IMR-90 (cell line): ENCODE data around the gene SECISBP2. TPM values are rescaled to one million over a fixed set of nuclear protein-coding genes. Genes with fewer than 3 reads are reported as not detected.

Experiments
- ATAC-seq: fragments of 200-7000 bp; cut with Tn5 transposase; 2 replicates; pipeline ENCODE4 v1.9.1; 2020; ENCODE audit warnings: low read depth, mild to moderate bottlenecking, moderate library complexity
- BruUV-seq: library from RNA; stranded (reverse); fragments of 400-500 nt; replicated peaks from 2 replicates; lab custom pipeline; 2021; lab: Mats Ljungman, UMichigan
- CTCF ChIA-PET: fragments of 300-600 bp; formaldehyde crosslinking; extraction: SDS; loops from one replicate; lab custom pipeline; 2021; ENCODE audit warnings: antibody characterized with exemption; lab: Yijun Ruan, JAX
- POLR2A ChIA-PET: fragments of 300-600 bp; sonication (Branson Sonifier 250); formaldehyde crosslinking; loops from one replicate; lab custom pipeline; 2022; ENCODE audit warnings: antibody characterized with exemption; ENCODE audit not compliant: unreplicated experiment; lab: Charles Lee
- DNase-seq: peaks from one replicate; pipeline ENCODE4 v3.0.0; 2013
- H2AFZ ChIP-seq: replicated peaks from 2 replicates; pipeline ENCODE3; 2013; ENCODE audit warnings: low read length, mild to moderate bottlenecking; ENCODE audit not compliant: poor library complexity
- H2AK5ac ChIP-seq: 2 replicates; pipeline ENCODE4 v1.6.1; 2013; ENCODE audit warnings: low read depth, low read length, inconsistent platforms
- H2AK9ac ChIP-seq: replicated peaks from 2 replicates; pipeline ENCODE3; 2013; ENCODE audit warnings: mild to moderate bottlenecking, low read depth, low read length, moderate library complexity; ENCODE audit not compliant: poor library complexity
- H2BK120ac ChIP-seq: 2 replicates; pipeline ENCODE4 v1.6.1; 2013; ENCODE audit warnings: low read depth, low read length, inconsistent platforms
- H2BK15ac ChIP-seq: 3 replicates; pipeline ENCODE4 v1.6.1; 2013; ENCODE audit warnings: low read depth, low read length, inconsistent platforms
- H2BK20ac ChIP-seq: 2 replicates; pipeline ENCODE4 v1.6.1; 2013; ENCODE audit warnings: low read depth, mild to moderate bottlenecking, inconsistent platforms, low read length, moderate library complexity
- H2BK5ac ChIP-seq: 2 replicates; pipeline ENCODE4 v1.6.1; 2013; ENCODE audit warnings: mild to moderate bottlenecking, low read depth, low read length, inconsistent platforms; ENCODE audit not compliant: poor library complexity, severe bottlenecking
- H3K14ac ChIP-seq: replicated peaks from 2 replicates; pipeline ENCODE4 v1.6.1; 2013; ENCODE audit warnings: low read depth, low read length, inconsistent platforms
- H3K18ac ChIP-seq: 2 replicates; pipeline ENCODE4 v1.6.1; 2013; ENCODE audit warnings: low read depth, low read length, control low read depth
- H3K23ac ChIP-seq: 2 replicates; pipeline ENCODE4 v1.6.1; 2013; ENCODE audit warnings: low read depth, low read length, inconsistent platforms
- H3K27ac ChIP-seq: 2 replicates; pipeline ENCODE4 v1.5.1; 2013; ENCODE audit warnings: mild to moderate bottlenecking, control low read depth, low read length; ENCODE audit not compliant: insufficient read depth
- H3K27me3 ChIP-seq: 2 replicates; pipeline ENCODE4 v1.6.1; 2013; ENCODE audit warnings: low read length; ENCODE audit not compliant: control insufficient read depth, insufficient read depth
- H3K36me3 ChIP-seq: 2 replicates; pipeline ENCODE4 v1.6.1; 2013; ENCODE audit warnings: low read length, mixed read lengths; ENCODE audit not compliant: control insufficient read depth, insufficient read depth
- H3K4ac ChIP-seq: 2 replicates; pipeline ENCODE4 v1.6.1; 2013; ENCODE audit warnings: low read depth, low read length, inconsistent platforms
- H3K4me1 ChIP-seq: 2 replicates; pipeline ENCODE4 v1.6.1; 2013; ENCODE audit warnings: low read length, mixed read lengths; ENCODE audit not compliant: control insufficient read depth, insufficient read depth
- H3K4me2 ChIP-seq: 2 replicates; pipeline ENCODE4 v1.6.1; 2013; ENCODE audit warnings: low read depth, mild to moderate bottlenecking, control low read depth, low read length, moderate library complexity
- H3K4me3 ChIP-seq: 2 replicates; pipeline ENCODE4 v1.5.1; 2013; ENCODE audit warnings: low read depth, mild to moderate bottlenecking, control low read depth, low read length, moderate library complexity; ENCODE audit not compliant: insufficient read depth
- H3K56ac ChIP-seq: 2 replicates; pipeline ENCODE4 v1.6.1; 2013; ENCODE audit warnings: low read length, inconsistent platforms; ENCODE audit not compliant: insufficient read depth; ENCODE audit errors: extremely low read depth
- H3K79me1 ChIP-seq, 2 experiments: 2 replicates each; pipeline ENCODE4 v1.6.1; 2013; ENCODE audit warnings: low read length in 2 of 2, inconsistent platforms in 1 of 2, low read depth in 1 of 2
- H3K9ac ChIP-seq: 2 replicates; pipeline ENCODE4 v1.6.1; 2013; ENCODE audit warnings: low read depth, low read length, control low read depth
- H3K9me1 ChIP-seq: 2 replicates; pipeline ENCODE4 v1.6.1; 2013; ENCODE audit warnings: low read length, inconsistent platforms; ENCODE audit not compliant: insufficient read depth
- H3K9me3 ChIP-seq: 2 replicates; pipeline ENCODE4 v1.6.1; 2013; ENCODE audit warnings: low read length; ENCODE audit not compliant: control insufficient read depth, insufficient read depth
- H4K20me1 ChIP-seq: 2 replicates; pipeline ENCODE4 v1.6.1; 2013; ENCODE audit warnings: low read length, inconsistent platforms; ENCODE audit not compliant: insufficient read depth
- H4K5ac ChIP-seq: 2 replicates; pipeline ENCODE4 v1.6.1; 2013; ENCODE audit warnings: mild to moderate bottlenecking, low read depth, low read length, control low read depth
- H4K8ac ChIP-seq, 2 experiments: 2 replicates each; pipeline ENCODE4 v1.6.1; 2013; ENCODE audit warnings: low read depth in 2 of 2, low read length in 2 of 2, control low read depth in 1 of 2, inconsistent platforms in 1 of 2
- H4K91ac ChIP-seq: 2 replicates; pipeline ENCODE4 v1.6.1; 2013; ENCODE audit warnings: low read depth, low read length, inconsistent platforms; ENCODE audit not compliant: insufficient read depth
- BHLHE40 ChIP-seq: fragments of 150-350 bp; IDR thresholded peaks from 2 replicates; pipeline ENCODE4 v1.6.1; 2016; ENCODE audit warnings: mild to moderate bottlenecking, low read depth, low read length
- CEBPB ChIP-seq: IDR thresholded peaks from 2 replicates; pipeline ENCODE4 v1.6.1; 2012; ENCODE audit warnings: low read depth, low read length, improper control_type of control experiment
- CHD1 ChIP-seq: IDR thresholded peaks from 2 replicates; pipeline ENCODE4 v1.6.1; 2012; ENCODE audit warnings: low read depth, low read length, improper control_type of control experiment
- FOS ChIP-seq: fragments of 150-350 bp; IDR thresholded peaks from 2 replicates; pipeline ENCODE4 v1.6.1; 2016; ENCODE audit warnings: low read depth, low read length
- MAFK ChIP-seq: IDR thresholded peaks from 2 replicates; pipeline ENCODE4 v1.6.1; 2012; ENCODE audit warnings: low read depth, low read length, improper control_type of control experiment
- MXI1 ChIP-seq: IDR thresholded peaks from 2 replicates; pipeline ENCODE4 v1.6.1; 2012; ENCODE audit warnings: low read depth, mild to moderate bottlenecking, low read length, moderate library complexity, borderline replicate concordance
- NFE2L2 ChIP-seq: fragments of 150-350 bp; IDR thresholded peaks from 2 replicates; pipeline ENCODE4 v1.6.1; 2016; ENCODE audit warnings: low read depth, mild to moderate bottlenecking, low read length
- POLR2A ChIP-seq: IDR thresholded peaks from 2 replicates; pipeline ENCODE4 v1.6.1; 2012; ENCODE audit warnings: mild to moderate bottlenecking, low read depth, low read length
- RAD21 ChIP-seq: IDR thresholded peaks from 2 replicates; pipeline ENCODE4 v1.6.1; 2012; ENCODE audit warnings: low read length, improper control_type of control experiment
- RCOR1 ChIP-seq: IDR thresholded peaks from 2 replicates; pipeline ENCODE4 v1.6.1; 2012; ENCODE audit warnings: mild to moderate bottlenecking, low read length, improper control_type of control experiment; ENCODE audit not compliant: insufficient replicate concordance
- RFX5 ChIP-seq: IDR thresholded peaks from 2 replicates; pipeline ENCODE4 v1.8.0; 2012; ENCODE audit warnings: low read depth, mild to moderate bottlenecking, low read length, moderate library complexity
- SMC3 ChIP-seq: fragments of 150-350 bp; IDR thresholded peaks from 2 replicates; pipeline ENCODE4 v1.6.1; 2016; ENCODE audit warnings: low read depth, mild to moderate bottlenecking, antibody characterized with exemption, low read length, moderate library complexity
- USF2 ChIP-seq: fragments of 150-350 bp; IDR thresholded peaks from 2 replicates; pipeline ENCODE4 v1.6.1; 2017; ENCODE audit warnings: mild to moderate bottlenecking, antibody characterized with exemption, low read length, low read depth
- WGBS, 2 experiments: methylation state at CpG; one replicate each; pipeline versions ENCODE4 v1.1.5 to v1.1.7; 2013; ENCODE audit warnings: missing lambda C conversion rate in 2 of 2; ENCODE audit not compliant: insufficient read length in 1 of 2; ENCODE audit errors: extremely low coverage in 2 of 2; 5-methylcytosine and 5-hydroxymethylcytosine counted together
- dilution Hi-C: fragments of 300-500 bp; cut with HindIII; formaldehyde crosslinking; loops from one replicate; pipeline ENCODE4 v1.14.3; 2018; ENCODE audit warnings: low sequenced_read_pairs; ENCODE audit not compliant: unreplicated experiment
- in situ Hi-C: fragments of 300-500 bp; cut with MboI; formaldehyde crosslinking; loops from 3 replicates; pipeline ENCODE4 v1.14.3; 2019; ENCODE audit warnings: low sequenced_read_pairs, inconsistent platforms, mixed read lengths
- intact Hi-C: fragments of 100-400 bp; cut with micrococcal nuclease; formaldehyde crosslinking; loops from 2 replicates; pipeline ENCODE4 v1.10.0; 2022
- polyA plus RNA-seq, 3 experiments: library from polyadenylated mRNA; depleted of rRNA; stranded (reverse); fragments of >200 nt; gene quantifications; 2 replicates each; pipeline ENCODE4 v1.2.3, GENCODE V29; 2012; ENCODE audit warnings: low replicate concordance in 1 of 3
- total RNA-seq: library from RNA; depleted of rRNA; stranded (reverse); fragments of >200 nt; gene quantifications from 2 replicates; pipeline ENCODE4 v1.2.3, GENCODE V29; 2012

SECISBP2 gene
- total and polyA plus RNA-seq, 2 of the 4 experiments (the other 2 are of a cell fraction): 16.4 to 18.8 TPM

GRCh38 chr9:89400403-89401116 lies 82.3 kb downstream of the SECISBP2 start:
- in situ Hi-C loops (no loop called here), dilution Hi-C loops (no loop called here), intact Hi-C loops (no loop called here)
- no peak overlapping the region for H3K18ac ChIP-seq
- H2AFZ ChIP-seq: no peak overlapping the region
- DNase-seq (no peak), ATAC-seq (no peak)
- ChIA-PET CTCF (no interaction called here), POLR2A (no interaction called here)
- H2BK15ac ChIP-seq: no peak overlapping the region
- no peaks in the 10 kb centered on the region for H3K79me1 ChIP-seq
- H2AK9ac ChIP-seq: no peak overlapping the region
- H2BK5ac ChIP-seq: no peak overlapping the region
- H3K27ac ChIP-seq: no peak overlapping the region
- WGBS, 2 experiments: 100% methylated on average over 2 of the region's 12 CpGs; no CpG with 5 or more reads in 1 of the 2 experiments
- no peak overlapping the region for H4K8ac ChIP-seq
- no peaks in the 10 kb centered on the region for H4K20me1 ChIP-seq
- no peak overlapping the region for H4K91ac ChIP-seq
- H3K9me1 ChIP-seq: peaks cover 4% of the 10 kb centered on the region; the same call in 1 of the 2 replicates
- H3K9ac ChIP-seq: no peak overlapping the region
- H3K4me2 ChIP-seq: no peak overlapping the region
- no peaks in the 10 kb centered on the region for H3K9me3 ChIP-seq
- no peak overlapping the region for H4K5ac ChIP-seq
- no peak overlapping the region for H2BK20ac ChIP-seq
- H3K14ac ChIP-seq: no peak overlapping the region
- H2AK5ac ChIP-seq: no peak overlapping the region
- no TSS peak for BruUV-seq
- no peak overlapping the region for H2BK120ac ChIP-seq
- TF ChIP-seq CHD1 (no peak), RAD21 (no peak), CEBPB (no peak), NFE2L2 (no peak), RCOR1 (no peak), POLR2A (no peak), MAFK (no peak), USF2 (no peak), SMC3 (no peak), RFX5 (no peak), BHLHE40 (no peak), MXI1 (no peak), FOS (no peak)
- H3K27me3 ChIP-seq: no peaks in the 10 kb centered on the region
- H3K56ac ChIP-seq: no peak overlapping the region
- H3K4me3 ChIP-seq: no peak overlapping the region
- no peak overlapping the region for H3K4ac ChIP-seq
- H3K36me3 ChIP-seq: peaks cover 23% of the 10 kb centered on the region
- no peak overlapping the region for H3K23ac ChIP-seq
- H3K4me1 ChIP-seq: no peaks in the 10 kb centered on the region
